SU-DHL-6 (cell line): Measurements from ENCODE around the gene CHRNA10.

Experiments used
- H2AFZ ChIP-seq: fragments of 200-600 bp; sonication (generic); 2 replicates; pipeline ENCODE4 v1.6.1; 2014; ENCODE audit warnings: low read depth, mild to moderate bottlenecking, moderate library complexity, mixed read lengths, antibody characterized with exemption, low read length; ENCODE audit not compliant: severe bottlenecking
- H3F3A ChIP-seq: fragments of 200-600 bp; shearing (Covaris generic); 2 replicates; pipeline ENCODE4 v1.6.0; 2016; ENCODE audit warnings: antibody characterized with exemption, mild to moderate bottlenecking; ENCODE audit not compliant: insufficient read depth
- H3K27ac ChIP-seq: fragments of 200-600 bp; sonication (generic); 2 replicates; pipeline ENCODE4 v1.5.1; 2016; ENCODE audit warnings: low read depth, mild to moderate bottlenecking, low read length, moderate library complexity, mixed read lengths
- H3K27me3 ChIP-seq: fragments of 200-600 bp; sonication (generic), shearing (Covaris generic); 2 replicates; pipeline ENCODE4 v1.6.0; 2014; ENCODE audit warnings: mild to moderate bottlenecking, low read length
- H3K36me3 ChIP-seq: fragments of 200-600 bp; sonication (generic); 2 replicates; pipeline ENCODE4 v1.6.1; 2014; ENCODE audit warnings: mild to moderate bottlenecking, low read length, mixed read lengths
- H3K4me2 ChIP-seq: fragments of 300-600, 200-600 bp; shearing (Covaris generic), sonication (generic); 2 replicates; pipeline ENCODE4 v1.6.0; 2014; ENCODE audit warnings: low read length, low read depth, mild to moderate bottlenecking; ENCODE audit not compliant: poor library complexity, severe bottlenecking
- H3K4me3 ChIP-seq: fragments of 200-600 bp; sonication (generic); 2 replicates; pipeline ENCODE4 v1.5.1; 2014; ENCODE audit warnings: antibody characterized with exemption, low read length, mild to moderate bottlenecking, mixed read lengths; ENCODE audit not compliant: insufficient read depth, poor library complexity, severe bottlenecking
- H3K79me2 ChIP-seq: fragments of 200-600 bp; sonication (generic); 2 replicates; pipeline ENCODE4 v1.6.1; 2014; ENCODE audit warnings: mild to moderate bottlenecking, low read length, moderate library complexity; ENCODE audit not compliant: insufficient read depth
- H3K9ac ChIP-seq: fragments of 200-600 bp; sonication (generic); 2 replicates; pipeline ENCODE4 v1.7.0; 2014; ENCODE audit warnings: mild to moderate bottlenecking, low read length
- H3K9me2 ChIP-seq: fragments of 200-600 bp; sonication (generic); replicated peaks from 2 replicates; pipeline ENCODE4 v1.6.1; 2014; ENCODE audit warnings: low read length; ENCODE audit not compliant: insufficient read depth
- H3K9me3 ChIP-seq: fragments of 200-600 bp; sonication (generic); 2 replicates; pipeline ENCODE4 v1.6.1; 2014; ENCODE audit warnings: low read length, mixed read lengths; ENCODE audit not compliant: insufficient read depth
- H4K20me1 ChIP-seq: fragments of 200-600 bp; sonication (generic); 2 replicates; pipeline ENCODE4 v1.6.1; 2014; ENCODE audit warnings: low read depth, mild to moderate bottlenecking, antibody characterized with exemption, low read length, moderate library complexity, mixed read lengths
- EZH2phosphoT487 ChIP-seq: fragments of 200-600 bp; sonication (generic), shearing (Covaris generic); conservative IDR thresholded peaks from 2 replicates; pipeline ENCODE4 v1.6.1; 2018; ENCODE audit warnings: mild to moderate bottlenecking, antibody characterized with exemption, low read length, moderate library complexity, mixed read lengths
- TF ChIP-seq, protein P1 (sequence below): fragments of 200-600 bp; sonication (generic); IDR thresholded peaks from one replicate; pipeline ENCODE4 v1.5.1; 2017; ENCODE audit warnings: antibody characterized with exemption, mild to moderate bottlenecking, low read length, moderate library complexity; ENCODE audit not compliant: insufficient read depth, poor library complexity, severe bottlenecking

CHRNA10 gene

DNA sequence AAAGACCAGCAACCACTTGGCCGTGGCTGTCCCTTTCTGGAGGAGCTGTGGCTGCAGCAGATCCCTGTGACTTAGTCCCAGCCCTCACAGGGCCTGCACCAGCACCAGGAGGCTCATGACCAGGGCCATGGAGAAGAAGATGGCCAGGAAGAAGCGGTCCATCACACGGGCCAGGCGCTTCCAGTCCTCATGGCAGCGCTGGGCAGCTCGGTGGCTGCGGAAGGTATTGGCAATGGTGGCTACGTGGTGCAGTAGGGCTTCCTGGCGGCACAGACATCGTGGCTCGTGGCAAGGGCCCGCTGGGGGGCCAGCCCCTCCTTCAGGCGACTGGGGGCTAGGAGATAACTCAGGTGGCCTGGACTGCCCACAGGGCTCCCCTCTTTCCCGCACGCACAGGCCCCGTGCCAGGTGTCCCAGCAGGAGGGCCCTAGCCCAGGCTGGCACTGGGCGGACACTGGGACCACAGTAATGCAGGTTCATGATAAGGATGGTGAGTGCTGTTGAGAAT lies 5.1 kb downstream of the CHRNA10 start:
- Histone ChIP-seq H2AFZ (no peak overlapping the region), H3K4me3 (no peak overlapping the region), H4K20me1 (no peaks in the 10 kb centered on the region), H3K36me3 (no peaks in the 10 kb centered on the region), H3K9me2 (no peaks in the 10 kb centered on the region), H3K79me2 (no peaks in the 10 kb centered on the region), H3K9me3 (no peaks in the 10 kb centered on the region), H3K27me3 (no peaks in the 10 kb centered on the region), H3K27ac (no peak overlapping the region), H3F3A (no peaks in the 10 kb centered on the region), H3K9ac (no peak overlapping the region), H3K4me2 (no peak overlapping the region)
- TF ChIP-seq, protein P1, sequence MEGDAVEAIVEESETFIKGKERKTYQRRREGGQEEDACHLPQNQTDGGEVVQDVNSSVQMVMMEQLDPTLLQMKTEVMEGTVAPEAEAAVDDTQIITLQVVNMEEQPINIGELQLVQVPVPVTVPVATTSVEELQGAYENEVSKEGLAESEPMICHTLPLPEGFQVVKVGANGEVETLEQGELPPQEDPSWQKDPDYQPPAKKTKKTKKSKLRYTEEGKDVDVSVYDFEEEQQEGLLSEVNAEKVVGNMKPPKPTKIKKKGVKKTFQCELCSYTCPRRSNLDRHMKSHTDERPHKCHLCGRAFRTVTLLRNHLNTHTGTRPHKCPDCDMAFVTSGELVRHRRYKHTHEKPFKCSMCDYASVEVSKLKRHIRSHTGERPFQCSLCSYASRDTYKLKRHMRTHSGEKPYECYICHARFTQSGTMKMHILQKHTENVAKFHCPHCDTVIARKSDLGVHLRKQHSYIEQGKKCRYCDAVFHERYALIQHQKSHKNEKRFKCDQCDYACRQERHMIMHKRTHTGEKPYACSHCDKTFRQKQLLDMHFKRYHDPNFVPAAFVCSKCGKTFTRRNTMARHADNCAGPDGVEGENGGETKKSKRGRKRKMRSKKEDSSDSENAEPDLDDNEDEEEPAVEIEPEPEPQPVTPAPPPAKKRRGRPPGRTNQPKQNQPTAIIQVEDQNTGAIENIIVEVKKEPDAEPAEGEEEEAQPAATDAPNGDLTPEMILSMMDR, result no peak
- TF ChIP-seq EZH2phosphoT487, result no peak

DNA sequence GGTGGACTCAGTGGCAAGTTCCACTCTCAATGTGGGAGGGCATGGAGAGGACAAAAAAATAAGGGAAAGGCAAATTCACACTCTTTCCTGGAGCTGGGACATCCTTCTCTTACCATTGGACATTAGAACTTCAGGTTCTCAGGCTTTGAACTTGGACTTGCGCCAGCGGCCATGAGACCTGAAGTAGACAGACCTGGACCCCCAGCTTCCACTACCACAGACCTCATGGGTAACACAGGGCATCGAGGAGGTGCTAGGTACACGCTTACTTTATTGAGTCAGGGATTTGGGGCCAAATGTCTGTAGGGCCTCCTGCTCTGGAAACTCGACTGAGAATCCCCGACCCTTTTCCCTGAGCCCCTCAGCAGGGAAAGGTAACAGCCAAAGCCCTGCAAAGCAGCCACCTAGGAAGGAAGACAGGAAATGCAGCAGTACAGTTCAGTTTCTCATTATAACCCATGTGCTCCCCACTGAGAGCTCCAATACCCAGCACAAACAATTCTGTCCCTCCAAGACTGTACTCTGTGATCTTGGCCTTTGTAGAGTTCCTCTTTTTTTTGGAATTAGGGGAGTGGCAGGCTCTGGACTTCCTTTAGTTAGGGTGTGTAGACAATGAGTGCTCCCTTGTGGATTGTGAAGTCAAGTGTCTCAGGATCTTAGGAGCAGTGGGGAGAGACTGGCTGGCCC lies 5.7 kb downstream of the CHRNA10 start:
- H3K9ac ChIP-seq, result no peak overlapping the region

GRCh38 chr11:3664032-3664630 lies 7.1 kb downstream of the CHRNA10 start:
- no peaks in the 10 kb centered on the region for H3K27me3 ChIP-seq
- no peak overlapping the region for H2AFZ ChIP-seq
- H4K20me1 ChIP-seq, result no peaks in the 10 kb centered on the region
- H3K9me3 ChIP-seq, result no peaks in the 10 kb centered on the region
- TF ChIP-seq, protein P1, result no peak
- no peak for TF ChIP-seq EZH2phosphoT487
- H3K9me2 ChIP-seq, result no peaks in the 10 kb centered on the region
- no peak overlapping the region for H3K4me3 ChIP-seq
- no peak overlapping the region for H3K4me2 ChIP-seq
- no peak overlapping the region for H3K27ac ChIP-seq
- no peaks in the 10 kb centered on the region for H3K79me2 ChIP-seq
- H3K9ac ChIP-seq, result no peak overlapping the region
- H3K36me3 ChIP-seq, result no peaks in the 10 kb centered on the region
- H3F3A ChIP-seq, result no peaks in the 10 kb centered on the region

More for the DNA sequence above, 5.7 kb downstream of the CHRNA10 start:
- Histone ChIP-seq H3F3A (no peaks in the 10 kb centered on the region), H3K9me2 (no peaks in the 10 kb centered on the region), H3K79me2 (no peaks in the 10 kb centered on the region), H3K36me3 (no peaks in the 10 kb centered on the region), H4K20me1 (no peaks in the 10 kb centered on the region), H3K4me3 (no peak overlapping the region), H3K27ac (no peak overlapping the region), H3K27me3 (no peaks in the 10 kb centered on the region), H3K9me3 (no peaks in the 10 kb centered on the region), H3K4me2 (no peak overlapping the region), H2AFZ (no peak overlapping the region)
- no peak for TF ChIP-seq EZH2phosphoT487
- TF ChIP-seq, protein P1, result no peak
